Neural crest cell (in vitro differentiated cells): Measurements from ENCODE around the gene AKT1. TPM values are rescaled to one million over a fixed set of nuclear protein-coding genes. Genes with fewer than 3 reads are reported as not detected.
A peak's percentile ranks its signal among the peaks of the same experiment; 100 is the strongest.

Source experiments
- DNase-seq: peaks from one replicate; pipeline ENCODE4 v3.0.0; 2021; ENCODE audit warnings: low read depth, mixed read lengths, low spot score
- H3K27ac Mint-ChIP-seq: one replicate; pipeline ENCODE4 v1.8.0; 2021; ENCODE audit warnings: mild to moderate bottlenecking, mixed read lengths; ENCODE audit not compliant: unreplicated experiment
- H3K27me3 Mint-ChIP-seq: 2 replicates; pipeline ENCODE4 v1.8.0; 2021; ENCODE audit warnings: low read depth, mild to moderate bottlenecking, mixed read lengths
- H3K36me3 Mint-ChIP-seq: 2 replicates; pipeline ENCODE4 v1.8.0; 2021; ENCODE audit warnings: low read depth, mild to moderate bottlenecking, mixed read lengths
- H3K4me1 Mint-ChIP-seq: 2 replicates; pipeline ENCODE4 v1.8.0; 2021; ENCODE audit warnings: mixed read lengths
- H3K4me3 Mint-ChIP-seq: one replicate; pipeline ENCODE4 v1.8.0; 2021; ENCODE audit warnings: mild to moderate bottlenecking, mixed read lengths
- H3K9me3 Mint-ChIP-seq: 2 replicates; pipeline ENCODE4 v1.8.0; 2021; ENCODE audit warnings: mixed read lengths
- total RNA-seq: library from RNA; stranded (reverse); gene quantifications from 2 replicates; pipeline ENCODE4 v1.2.1, GENCODE V29; 2021
- TF ChIP-seq, protein P1 (sequence below): fragments of 200-600 bp; sonication (generic); conservative IDR thresholded peaks from 2 replicates; pipeline ENCODE4 v1.5.0; 2021; ENCODE audit warnings: antibody characterized with exemption, mild to moderate bottlenecking

Gene AKT1
- total RNA-seq, 1 donor from 2014 or later, result 191 TPM

DNA sequence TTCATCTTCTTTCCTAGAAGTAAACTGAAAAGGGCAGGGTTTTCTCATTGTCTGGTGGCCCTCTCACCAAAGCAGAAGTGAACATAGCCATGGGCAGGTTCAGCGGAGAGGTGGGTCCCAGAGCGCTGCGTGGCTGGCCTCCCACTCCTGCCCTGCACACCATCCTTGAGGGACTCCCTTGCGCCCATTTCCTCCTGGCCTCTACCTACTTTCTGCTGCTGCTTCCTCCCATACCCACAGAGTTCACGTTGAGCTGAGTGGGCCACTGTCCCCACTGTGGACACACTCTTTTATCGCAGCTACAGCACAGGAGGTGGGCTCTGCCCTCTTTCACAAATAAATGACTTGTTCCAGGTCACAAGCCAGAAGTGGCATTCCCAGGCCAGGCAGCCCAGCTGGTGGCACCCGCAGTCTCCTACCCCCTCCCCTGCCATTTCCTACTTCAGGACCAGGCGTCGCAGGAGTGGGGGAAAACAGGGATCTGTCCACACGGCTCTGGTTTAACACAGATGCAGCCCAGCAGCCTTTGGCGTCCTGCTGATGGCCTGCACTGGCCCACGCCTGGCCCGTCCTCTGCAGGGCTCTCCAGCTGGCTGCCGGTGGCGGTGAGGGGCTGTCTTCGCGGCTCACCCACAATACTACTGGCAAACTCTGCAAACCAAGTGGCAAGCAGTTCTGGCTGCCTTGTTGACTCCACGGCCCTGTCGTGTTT lies 37.7 kb downstream of the AKT1 start:
- Mint-ChIP-seq H3K4me3 (peak overlapping the region; percentile 23), H3K27me3 (no peaks in the 10 kb centered on the region), H3K4me1 (peaks cover 20% of the 10 kb centered on the region), H3K27ac (no peak overlapping the region), H3K36me3 (peaks cover 7% of the 10 kb centered on the region), H3K9me3 (no peaks in the 10 kb centered on the region)
- TF ChIP-seq, protein P1, sequence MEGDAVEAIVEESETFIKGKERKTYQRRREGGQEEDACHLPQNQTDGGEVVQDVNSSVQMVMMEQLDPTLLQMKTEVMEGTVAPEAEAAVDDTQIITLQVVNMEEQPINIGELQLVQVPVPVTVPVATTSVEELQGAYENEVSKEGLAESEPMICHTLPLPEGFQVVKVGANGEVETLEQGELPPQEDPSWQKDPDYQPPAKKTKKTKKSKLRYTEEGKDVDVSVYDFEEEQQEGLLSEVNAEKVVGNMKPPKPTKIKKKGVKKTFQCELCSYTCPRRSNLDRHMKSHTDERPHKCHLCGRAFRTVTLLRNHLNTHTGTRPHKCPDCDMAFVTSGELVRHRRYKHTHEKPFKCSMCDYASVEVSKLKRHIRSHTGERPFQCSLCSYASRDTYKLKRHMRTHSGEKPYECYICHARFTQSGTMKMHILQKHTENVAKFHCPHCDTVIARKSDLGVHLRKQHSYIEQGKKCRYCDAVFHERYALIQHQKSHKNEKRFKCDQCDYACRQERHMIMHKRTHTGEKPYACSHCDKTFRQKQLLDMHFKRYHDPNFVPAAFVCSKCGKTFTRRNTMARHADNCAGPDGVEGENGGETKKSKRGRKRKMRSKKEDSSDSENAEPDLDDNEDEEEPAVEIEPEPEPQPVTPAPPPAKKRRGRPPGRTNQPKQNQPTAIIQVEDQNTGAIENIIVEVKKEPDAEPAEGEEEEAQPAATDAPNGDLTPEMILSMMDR, result no peak
- no peak for DNase-seq

DNA sequence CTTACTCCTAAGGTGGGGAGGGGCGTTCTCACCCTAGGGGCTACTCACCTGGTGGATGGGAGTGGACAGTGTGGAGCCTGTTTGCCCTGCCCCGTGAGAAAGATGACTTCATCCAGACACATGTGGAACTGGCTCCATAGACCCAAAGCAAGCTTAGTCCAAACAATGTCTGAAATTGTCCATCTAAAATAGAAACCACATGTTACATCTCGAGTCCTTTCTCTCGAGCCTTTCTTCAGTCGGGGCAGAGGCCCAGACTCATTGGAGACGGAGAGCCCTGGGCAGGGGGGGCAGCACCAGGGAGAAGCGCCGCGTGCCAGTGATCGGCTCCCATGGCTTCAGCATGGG lies 38.3 kb downstream of the AKT1 start:
- H3K27me3 Mint-ChIP-seq, result peaks cover 4% of the 10 kb centered on the region
- peaks cover 25% of the 10 kb centered on the region for H3K4me1 Mint-ChIP-seq
- peak overlapping the region; percentile 12 for H3K4me3 Mint-ChIP-seq
- DNase-seq, result no peak
- H3K9me3 Mint-ChIP-seq, result no peaks in the 10 kb centered on the region
- H3K36me3 Mint-ChIP-seq, result peaks cover 9% of the 10 kb centered on the region
- H3K27ac Mint-ChIP-seq, result no peak overlapping the region
- TF ChIP-seq, protein P1, result no peak

DNA sequence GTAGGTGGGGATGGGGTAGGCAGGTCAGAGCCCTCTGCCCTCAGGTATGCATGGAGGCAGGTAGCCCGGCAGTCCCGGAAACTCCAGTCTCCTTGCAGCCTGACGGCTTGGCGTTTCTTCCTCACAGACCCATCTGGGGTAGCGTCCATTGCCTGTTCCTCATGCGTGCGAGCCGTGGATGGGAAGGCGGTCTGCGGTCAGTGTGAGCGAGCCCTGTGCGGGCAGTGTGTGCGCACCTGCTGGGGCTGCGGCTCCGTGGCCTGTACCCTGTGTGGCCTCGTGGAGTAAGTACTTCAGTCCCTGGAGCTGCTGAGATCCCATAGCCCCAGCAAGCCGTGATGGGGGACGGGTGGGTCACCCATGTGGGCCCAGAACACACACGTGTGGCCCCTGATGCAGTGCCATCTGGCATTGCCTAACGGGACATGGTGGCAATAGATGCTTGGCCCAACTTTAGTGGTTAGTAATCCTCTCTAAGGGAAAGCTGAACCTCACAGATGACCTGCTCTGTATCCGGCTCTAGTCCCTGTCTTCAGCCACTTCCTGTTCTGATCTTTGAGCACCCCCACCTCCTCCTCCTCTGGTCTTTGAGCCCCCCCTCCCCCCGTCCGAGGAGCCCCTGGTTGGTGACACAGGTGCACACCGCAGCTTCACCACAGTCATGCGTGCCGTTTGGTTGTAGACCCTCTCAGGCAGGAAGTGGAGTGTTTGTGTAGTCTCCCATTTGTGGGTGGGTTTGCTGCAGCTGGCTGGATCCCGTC lies 38.9 kb downstream of the AKT1 start:
- no peak overlapping the region for H3K27ac Mint-ChIP-seq
- H3K9me3 Mint-ChIP-seq, result no peaks in the 10 kb centered on the region
- DNase-seq, result no peak
- H3K36me3 Mint-ChIP-seq, result peaks cover 6% of the 10 kb centered on the region
- TF ChIP-seq, protein P1, result no peak
- H3K4me1 Mint-ChIP-seq, result peaks cover 25% of the 10 kb centered on the region
- peaks cover 4% of the 10 kb centered on the region for H3K27me3 Mint-ChIP-seq
- H3K4me3 Mint-ChIP-seq, result peak overlapping the region; percentile 70

DNA sequence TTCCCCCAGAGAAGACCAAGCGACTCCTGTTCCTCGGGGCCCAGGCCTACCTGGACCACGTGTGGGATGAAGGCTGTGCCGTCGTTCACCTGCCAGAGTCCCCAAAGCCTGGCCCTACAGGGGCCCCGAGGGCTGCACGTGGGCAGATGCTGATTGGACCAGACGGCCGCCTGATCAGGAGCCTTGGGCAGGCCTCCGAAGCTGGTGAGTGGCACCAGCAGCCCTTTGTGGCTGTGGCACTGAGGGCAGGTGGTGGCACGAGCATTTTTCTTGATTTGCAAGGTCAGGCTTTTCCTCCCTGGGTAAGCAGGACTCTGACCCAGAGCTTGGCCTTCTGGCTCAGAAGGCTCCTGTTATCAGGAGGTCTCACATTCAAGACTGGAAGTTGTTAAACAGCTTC lies 39.9 kb downstream of the AKT1 start:
- H3K27ac Mint-ChIP-seq, result no peak overlapping the region
- peaks cover 4% of the 10 kb centered on the region for H3K36me3 Mint-ChIP-seq
- peak overlapping the region; percentile 97 for H3K4me3 Mint-ChIP-seq
- H3K4me1 Mint-ChIP-seq, result peaks cover 25% of the 10 kb centered on the region
- no peak for DNase-seq
- H3K27me3 Mint-ChIP-seq, result peaks cover 4% of the 10 kb centered on the region
- H3K9me3 Mint-ChIP-seq, result no peaks in the 10 kb centered on the region
- TF ChIP-seq, protein P1, result no peak

DNA sequence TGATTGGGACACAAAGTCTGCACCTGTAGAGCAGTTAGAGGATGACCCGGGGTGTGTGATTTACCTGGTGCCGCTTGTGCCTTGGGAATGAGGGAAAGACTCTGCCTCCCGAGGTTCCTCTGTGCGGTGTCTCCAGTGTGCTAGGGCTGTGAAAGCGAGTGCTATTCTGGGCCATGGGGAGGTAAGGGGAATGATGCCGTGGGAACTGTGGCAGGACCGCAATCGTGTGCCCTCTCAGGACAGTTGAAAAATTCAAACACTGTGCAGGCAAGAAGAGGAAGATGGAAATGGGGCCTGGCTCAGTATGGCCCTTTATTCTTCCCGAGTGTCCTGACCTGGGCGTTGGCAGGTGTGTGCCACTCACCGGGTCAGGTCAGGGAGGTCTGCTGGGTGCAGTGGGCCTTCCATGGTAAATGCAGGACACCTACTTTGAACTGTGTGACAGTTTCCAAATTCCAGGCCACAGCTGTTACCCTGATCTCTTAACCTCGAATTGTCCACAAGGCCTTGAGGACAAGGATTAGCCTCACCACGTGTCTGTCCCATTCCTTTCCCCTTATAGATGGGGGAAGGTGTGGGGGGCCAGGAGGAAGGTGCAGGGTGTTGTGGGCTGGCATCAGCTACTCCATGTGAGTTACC lies 41.2 kb downstream of the AKT1 start:
- no peaks in the 10 kb centered on the region for H3K9me3 Mint-ChIP-seq
- peaks cover 7% of the 10 kb centered on the region for H3K36me3 Mint-ChIP-seq
- H3K4me1 Mint-ChIP-seq, result peaks cover 26% of the 10 kb centered on the region
- peaks cover 4% of the 10 kb centered on the region for H3K27me3 Mint-ChIP-seq
- TF ChIP-seq, protein P1, result no peak
- DNase-seq, result no peak
- no peak overlapping the region for H3K27ac Mint-ChIP-seq
- H3K4me3 Mint-ChIP-seq, result peak overlapping the region; percentile 97
